Stimulated activated CD4-positive, alpha-beta T cell treated with anti-CD3 and anti-CD28 coated beads, Interleukin-2, amount 100 ng/mL, for 24 hours (primary cell): ENCODE data around the gene ADAM22.

Experiments
- DNase-seq, 2 donors: peaks; one replicate each; pipeline ENCODE4 v3.0.0-alpha.2; 2020

The ADAM22 gene

GRCh38 chr7:87959336-87959735 is 25.3 kb downstream of the ADAM22 start:
- no peak for DNase-seq

- DNase-seq, result no peak
These were observed 26.2 kb downstream of the ADAM22 start for GRCh38 chr7:87960239-87960638.

- DNase-seq, result no peak
These were observed 27.7 kb downstream of the ADAM22 start for GRCh38 chr7:87961754-87962153.

- DNase-seq, result no peak
These were observed 32.2 kb downstream of the ADAM22 start for GRCh38 chr7:87966271-87966670.

- no peak for DNase-seq
These were observed 34.0 kb downstream of the ADAM22 start for GRCh38 chr7:87968021-87968420.

- DNase-seq, result no peak
These were observed 48.1 kb downstream of the ADAM22 start for GRCh38 chr7:87982116-87982515.

- no peak for DNase-seq
These were observed 50.0 kb downstream of the ADAM22 start for GRCh38 chr7:87984088-87984487.

GRCh38 chr7:87993269-87993668 is 59.2 kb downstream of the ADAM22 start:
- DNase-seq, result no peak

GRCh38 chr7:87999261-87999660 is 65.2 kb downstream of the ADAM22 start:
- DNase-seq, result no peak

- no peak for DNase-seq
These were observed 67.9 kb downstream of the ADAM22 start for GRCh38 chr7:88001744-88002530.

GRCh38 chr7:88002617-88003016 is 68.6 kb downstream of the ADAM22 start:
- DNase-seq, result no peak

- DNase-seq, result no peak
These were observed 69.5 kb downstream of the ADAM22 start for GRCh38 chr7:88003581-88003980.

- DNase-seq, result no peak
These were observed 71.1 kb downstream of the ADAM22 start for GRCh38 chr7:88005191-88005590.

- DNase-seq, result no peak
These were observed 75.6 kb downstream of the ADAM22 start for GRCh38 chr7:88009651-88010050.

GRCh38 chr7:88012086-88012485 is 78.0 kb downstream of the ADAM22 start:
- no peak for DNase-seq

GRCh38 chr7:88013981-88014380 is 79.9 kb downstream of the ADAM22 start:
- no peak for DNase-seq

- DNase-seq, result no peak
These were observed 80.5 kb downstream of the ADAM22 start for GRCh38 chr7:88014581-88014980.

- no peak for DNase-seq
These were observed 81.3 kb downstream of the ADAM22 start for GRCh38 chr7:88015309-88015708.

GRCh38 chr7:88018501-88018900 is 84.5 kb downstream of the ADAM22 start:
- no peak for DNase-seq

- DNase-seq, result no peak
These were observed 87.1 kb downstream of the ADAM22 start for GRCh38 chr7:88020953-88021665.

GRCh38 chr7:88027724-88028123 is 93.7 kb downstream of the ADAM22 start:
- DNase-seq, result no peak

- DNase-seq, result no peak
These were observed 100.1 kb downstream of the ADAM22 start for GRCh38 chr7:88034083-88034695.

GRCh38 chr7:88037050-88037449 is 103.0 kb downstream of the ADAM22 start:
- DNase-seq, result no peak

GRCh38 chr7:88040694-88041093 is 106.6 kb downstream of the ADAM22 start:
- DNase-seq, result no peak
